ENCODE results near the gene INO80C.

GRCh38 chr18:35454803-35455202, 43.0 kb downstream of the INO80C start:
- no peak for TF ChIP-seq POLR2A (IDR thresholded peaks at IDR 0.05)
- TF ChIP-seq CTCF (IDR thresholded peaks at IDR 0.05), result no peak

Measured in lower leg skin (tissue), 3 donors.